Heart left ventricle (tissue), 13 donors: ENCODE measurements around the gene TMEM52B.

ENCODE experiments used
- POLR2A ChIP-seq, 2 donors: fragments of 450-650 bp; IDR thresholded peaks; one replicate each; pipeline ENCODE4 v1.6.1; 2017; ENCODE audit warnings: antibody characterized with exemption in 2 of 2, mild to moderate bottlenecking in 2 of 2, moderate library complexity in 2 of 2
- TF ChIP-seq, protein P1 (sequence below), 12 donors: fragments of 200-600 bp; sonication (generic) in 4 of 12; IDR thresholded peaks; one replicate each; pipeline versions ENCODE4 v1.5.0 to v1.8.0; 2018 to 2022; ENCODE audit warnings: antibody characterized with exemption in 12 of 12, mild to moderate bottlenecking in 5 of 12
- donor health status: ischemic (EF 13 %, LVEDD 7.1; RV severe dilation, severe dysfunction).
- donor health status: DM: no; HTN: yes; CAD: no.
- donor health status: DM: no; HTN: no; CAD: no.
- donor health status: ischemic (EF 25% LVEDD 6.9; RV normal size, moderate dysfunction).
- donor health status: ischemic (EF 25% LVEDD 5.7; RV mildly dilated, moderate dysfunction).
- donor health status: ischemic (EF 35%, LVEDD 5.7; RV mildly dilated, moderate dysfunction).
- donor health status: nonischemic (EF 11% LVEDD 7.7; RV severe dilation, severe dysfunction).
- donor health status: DM: yes; HTN: yes; CAD: no.
- donor health status: PGD.
- donor health status: ischemic (EF 29% LVEDD 5.4; RV normal size, mild dysfunction).
- donor health status: nonischemic (EF 23%, LVEDD 6.1; RV moderate dilation, normal function).

DNA sequence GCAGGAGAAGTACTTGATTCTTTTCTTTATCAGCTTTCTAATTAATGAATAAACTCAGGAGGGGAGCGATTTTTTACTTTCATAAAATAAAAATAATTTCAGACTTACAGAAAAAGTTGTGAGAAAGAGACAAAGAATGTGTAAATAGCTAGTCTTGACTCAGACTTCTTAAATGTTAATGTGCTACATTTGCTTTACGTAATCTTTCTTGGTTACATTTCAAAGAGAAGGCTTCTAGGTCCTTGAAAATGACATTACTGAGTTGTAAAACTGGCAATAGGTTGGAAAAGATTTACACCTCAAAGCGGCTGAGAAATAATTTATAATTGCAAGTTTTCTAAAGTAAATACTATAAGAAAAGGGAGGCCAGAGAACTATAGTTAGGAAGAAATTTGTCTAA, 62.5 kb downstream of the TMEM52B start:
- TF ChIP-seq, protein P1, sequence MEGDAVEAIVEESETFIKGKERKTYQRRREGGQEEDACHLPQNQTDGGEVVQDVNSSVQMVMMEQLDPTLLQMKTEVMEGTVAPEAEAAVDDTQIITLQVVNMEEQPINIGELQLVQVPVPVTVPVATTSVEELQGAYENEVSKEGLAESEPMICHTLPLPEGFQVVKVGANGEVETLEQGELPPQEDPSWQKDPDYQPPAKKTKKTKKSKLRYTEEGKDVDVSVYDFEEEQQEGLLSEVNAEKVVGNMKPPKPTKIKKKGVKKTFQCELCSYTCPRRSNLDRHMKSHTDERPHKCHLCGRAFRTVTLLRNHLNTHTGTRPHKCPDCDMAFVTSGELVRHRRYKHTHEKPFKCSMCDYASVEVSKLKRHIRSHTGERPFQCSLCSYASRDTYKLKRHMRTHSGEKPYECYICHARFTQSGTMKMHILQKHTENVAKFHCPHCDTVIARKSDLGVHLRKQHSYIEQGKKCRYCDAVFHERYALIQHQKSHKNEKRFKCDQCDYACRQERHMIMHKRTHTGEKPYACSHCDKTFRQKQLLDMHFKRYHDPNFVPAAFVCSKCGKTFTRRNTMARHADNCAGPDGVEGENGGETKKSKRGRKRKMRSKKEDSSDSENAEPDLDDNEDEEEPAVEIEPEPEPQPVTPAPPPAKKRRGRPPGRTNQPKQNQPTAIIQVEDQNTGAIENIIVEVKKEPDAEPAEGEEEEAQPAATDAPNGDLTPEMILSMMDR (IDR thresholded peaks at IDR 0.05): no peak
- TF ChIP-seq POLR2A (IDR thresholded peaks at IDR 0.05): no peak
